HepG2 (cell line): Measurements from ENCODE around the gene SNRPD3. TPM values are rescaled to one million over a fixed set of nuclear protein-coding genes. Genes with fewer than 3 reads are reported as not detected.

Experiments
- CBX5 ChIP-seq: sonication (generic); formaldehyde crosslinking; IDR thresholded peaks from 2 replicates; pipeline ENCODE4 v1.4.0; 2020; ENCODE audit warnings: missing genetic modification reagents, borderline replicate concordance
- ELF3 ChIP-seq: IDR thresholded peaks from 2 replicates; pipeline ENCODE4 v1.6.1; 2016; ENCODE audit warnings: missing genetic modification reagents, missing compliant biosample characterization
- FOSL2 ChIP-seq: sonication (generic); formaldehyde crosslinking; IDR thresholded peaks from 2 replicates; pipeline ENCODE4 v1.4.0; 2020; ENCODE audit warnings: missing genetic modification reagents
- JUN ChIP-seq: sonication (generic); formaldehyde crosslinking; IDR thresholded peaks from 2 replicates; pipeline ENCODE4 v1.4.0; 2020; ENCODE audit warnings: mild to moderate bottlenecking, missing genetic modification reagents
- MAFK ChIP-seq, 2 experiments: IDR thresholded peaks in 1 of 2; conservative IDR thresholded peaks in 1 of 2; 2 replicates each; pipeline ENCODE4 v1.6.1; 2011; ENCODE audit warnings: improper control_type of control experiment in 2 of 2, low read length in 2 of 2
- MTF2 ChIP-seq: sonication (generic); formaldehyde crosslinking; IDR thresholded peaks from 2 replicates; pipeline ENCODE4 v1.5.0; 2020; ENCODE audit warnings: missing genetic modification reagents, borderline replicate concordance
- RFX1 ChIP-seq: fragments of 450-650 bp; IDR thresholded peaks from 2 replicates; pipeline ENCODE4 v1.6.1; 2017
- SALL1 ChIP-seq: sonication (generic); formaldehyde crosslinking; IDR thresholded peaks from 2 replicates; pipeline ENCODE4 v1.8.0; 2022; ENCODE audit warnings: mild to moderate bottlenecking, missing genetic modification reagents
- SMC3 ChIP-seq: IDR thresholded peaks from 2 replicates; pipeline ENCODE4 v1.6.1; 2011; ENCODE audit warnings: low read length, improper control_type of control experiment
- SOX13 ChIP-seq, 3 experiments: fragments of 450-650 bp in 1 of 3; sonication (generic) in 1 of 3; formaldehyde crosslinking in 1 of 3; IDR thresholded peaks in 2 of 3; conservative IDR thresholded peaks in 1 of 3; 2 replicates each; pipeline versions ENCODE4 v1.5.0 to v1.6.1; 2016 to 2020; ENCODE audit warnings: antibody characterized with exemption in 1 of 3, mild to moderate bottlenecking in 1 of 3, missing compliant biosample characterization in 1 of 3, missing genetic modification reagents in 1 of 3, moderate library complexity in 1 of 3
- TEAD3 ChIP-seq: optimal IDR thresholded peaks from 2 replicates; pipeline ENCODE3; 2016; ENCODE audit warnings: borderline replicate concordance
- ZNF124 ChIP-seq: sonication (generic); formaldehyde crosslinking; IDR thresholded peaks from 2 replicates; pipeline ENCODE4 v1.4.0; 2020; ENCODE audit warnings: missing genetic modification reagents
- ZNF230 ChIP-seq: sonication (generic); formaldehyde crosslinking; IDR thresholded peaks from 2 replicates; pipeline ENCODE4 v1.4.0; 2020; ENCODE audit warnings: mild to moderate bottlenecking, missing genetic modification reagents
- ZNF263 ChIP-seq: sonication (generic); formaldehyde crosslinking; IDR thresholded peaks from 2 replicates; pipeline ENCODE4 v1.4.0; 2020; ENCODE audit warnings: missing genetic modification reagents
- ZNF562 ChIP-seq: sonication (generic); formaldehyde crosslinking; IDR thresholded peaks from 2 replicates; pipeline ENCODE4 v1.8.0; 2022; ENCODE audit warnings: missing genetic modification reagents, borderline replicate concordance
- ZNF616 ChIP-seq: sonication (generic); formaldehyde crosslinking; IDR thresholded peaks from 2 replicates; pipeline ENCODE4 v1.5.0; 2020; ENCODE audit warnings: low read depth, mild to moderate bottlenecking, missing genetic modification reagents
- polyA plus RNA-seq, 8 experiments: library from polyadenylated mRNA; depleted of rRNA in 3 of 8; stranded (reverse) in 7 of 8; unstranded in 1 of 8; fragments of >200 nt; fragmentation: Illumina TruSeq in 4 of 8; extraction: Trizol in 4 of 8; gene quantifications; 2 replicates each; pipeline versions ENCODE4 v1.2.1 to v1.2.3, GENCODE V29; 2011 to 2016; ENCODE audit warnings: low read depth in 4 of 8, missing spikeins in 1 of 8, mixed read lengths in 1 of 8; ENCODE audit not compliant: insufficient read depth in 1 of 8
- total RNA-seq, 5 experiments: library from RNA; depleted of rRNA; stranded (reverse); fragments of >200 nt; fragmentation: Illumina TruSeq; extraction: Trizol; gene quantifications; 2 replicates each; pipeline ENCODE4 v1.2.3, GENCODE V29; 2016; ENCODE audit warnings: low read depth in 1 of 5
- TF ChIP-seq, protein P1 (sequence below): sonication (generic); formaldehyde crosslinking; IDR thresholded peaks from 2 replicates; pipeline ENCODE4 v1.5.0; 2020; ENCODE audit warnings: mild to moderate bottlenecking, missing genetic modification reagents, moderate library complexity
- TF ChIP-seq, protein P2 (sequence below): IDR thresholded peaks from 2 replicates; pipeline ENCODE4 v1.4.0; 2020; ENCODE audit warnings: mild to moderate bottlenecking, missing genetic modification reagents
- TF ChIP-seq, protein P3 (sequence below): sonication (generic); formaldehyde crosslinking; IDR thresholded peaks from 2 replicates; pipeline ENCODE4 v1.5.1; 2020; ENCODE audit warnings: mild to moderate bottlenecking, moderate library complexity, missing genetic modification reagents
- TF ChIP-seq, protein P4 (sequence below): sonication (generic); formaldehyde crosslinking; IDR thresholded peaks from 2 replicates; pipeline ENCODE4 v1.9.0; 2021; ENCODE audit warnings: missing genetic modification reagents, borderline replicate concordance

Gene SNRPD3
- total and polyA plus RNA-seq, 2 of the 13 experiments (the other 11 are each of a cell fraction or from before 2014, with no cell fraction given): 110 to 209 TPM

DNA sequence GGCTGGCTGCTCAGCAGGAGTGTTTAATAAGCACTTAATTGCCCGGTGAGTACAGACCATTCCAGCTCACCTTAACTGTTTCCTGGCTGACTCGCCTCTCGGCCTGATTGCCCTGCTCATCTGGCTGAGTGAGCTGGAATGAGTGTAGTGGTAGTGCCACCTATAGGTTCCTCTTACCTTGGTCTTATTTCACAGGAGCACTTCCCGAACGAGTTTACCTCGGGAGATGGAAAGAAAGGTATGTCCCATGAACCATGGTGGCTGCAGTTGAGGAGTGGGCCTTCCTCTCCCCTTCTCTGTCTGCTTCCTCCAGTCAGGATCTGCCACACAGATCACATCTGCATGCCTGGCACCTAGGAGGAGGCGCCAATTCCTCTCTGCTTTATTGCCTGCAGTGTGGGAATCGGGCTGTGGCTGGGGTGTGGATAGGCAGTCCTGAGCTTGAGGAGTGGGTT is 34.0 kb upstream of the SNRPD3 start (continued):
- TF ChIP-seq MTF2: 0 out of 2 replicates have a peak, but pooled peaks have one; percentile 67
- TF ChIP-seq JUN (CRISPR knock-in tag): peak; percentile 52; the same call in 1 of the 2 replicates
- peak; percentile 79 for TF ChIP-seq TEAD3 (CRISPR knock-in tag)
- no peak for TF ChIP-seq SOX13 (IDR thresholded peaks at IDR 0.05)
- peak in 1 of 2 experiments; percentile 33; a peak in 1 of 4 replicates for TF ChIP-seq SOX13 (CRISPR knock-in tag; conservative IDR thresholded peaks at IDR 0.05 in 1 of 2, IDR thresholded peaks at IDR 0.05 in 1 of 2)
- no peak for TF ChIP-seq ZNF562 (CRISPR knock-in tag)
- TF ChIP-seq, protein P1, sequence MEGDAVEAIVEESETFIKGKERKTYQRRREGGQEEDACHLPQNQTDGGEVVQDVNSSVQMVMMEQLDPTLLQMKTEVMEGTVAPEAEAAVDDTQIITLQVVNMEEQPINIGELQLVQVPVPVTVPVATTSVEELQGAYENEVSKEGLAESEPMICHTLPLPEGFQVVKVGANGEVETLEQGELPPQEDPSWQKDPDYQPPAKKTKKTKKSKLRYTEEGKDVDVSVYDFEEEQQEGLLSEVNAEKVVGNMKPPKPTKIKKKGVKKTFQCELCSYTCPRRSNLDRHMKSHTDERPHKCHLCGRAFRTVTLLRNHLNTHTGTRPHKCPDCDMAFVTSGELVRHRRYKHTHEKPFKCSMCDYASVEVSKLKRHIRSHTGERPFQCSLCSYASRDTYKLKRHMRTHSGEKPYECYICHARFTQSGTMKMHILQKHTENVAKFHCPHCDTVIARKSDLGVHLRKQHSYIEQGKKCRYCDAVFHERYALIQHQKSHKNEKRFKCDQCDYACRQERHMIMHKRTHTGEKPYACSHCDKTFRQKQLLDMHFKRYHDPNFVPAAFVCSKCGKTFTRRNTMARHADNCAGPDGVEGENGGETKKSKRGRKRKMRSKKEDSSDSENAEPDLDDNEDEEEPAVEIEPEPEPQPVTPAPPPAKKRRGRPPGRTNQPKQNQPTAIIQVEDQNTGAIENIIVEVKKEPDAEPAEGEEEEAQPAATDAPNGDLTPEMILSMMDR (CRISPR knock-in tag): peak; percentile 99
- TF ChIP-seq ZNF124 (CRISPR knock-in tag): 0 out of 2 replicates have a peak, but pooled peaks have one; percentile 47
- TF ChIP-seq SALL1 (CRISPR knock-in tag): peak; percentile 78
- TF ChIP-seq CBX5 (CRISPR knock-in tag): peak; percentile 91
- TF ChIP-seq FOSL2: peak; percentile 71
- TF ChIP-seq, protein P2, sequence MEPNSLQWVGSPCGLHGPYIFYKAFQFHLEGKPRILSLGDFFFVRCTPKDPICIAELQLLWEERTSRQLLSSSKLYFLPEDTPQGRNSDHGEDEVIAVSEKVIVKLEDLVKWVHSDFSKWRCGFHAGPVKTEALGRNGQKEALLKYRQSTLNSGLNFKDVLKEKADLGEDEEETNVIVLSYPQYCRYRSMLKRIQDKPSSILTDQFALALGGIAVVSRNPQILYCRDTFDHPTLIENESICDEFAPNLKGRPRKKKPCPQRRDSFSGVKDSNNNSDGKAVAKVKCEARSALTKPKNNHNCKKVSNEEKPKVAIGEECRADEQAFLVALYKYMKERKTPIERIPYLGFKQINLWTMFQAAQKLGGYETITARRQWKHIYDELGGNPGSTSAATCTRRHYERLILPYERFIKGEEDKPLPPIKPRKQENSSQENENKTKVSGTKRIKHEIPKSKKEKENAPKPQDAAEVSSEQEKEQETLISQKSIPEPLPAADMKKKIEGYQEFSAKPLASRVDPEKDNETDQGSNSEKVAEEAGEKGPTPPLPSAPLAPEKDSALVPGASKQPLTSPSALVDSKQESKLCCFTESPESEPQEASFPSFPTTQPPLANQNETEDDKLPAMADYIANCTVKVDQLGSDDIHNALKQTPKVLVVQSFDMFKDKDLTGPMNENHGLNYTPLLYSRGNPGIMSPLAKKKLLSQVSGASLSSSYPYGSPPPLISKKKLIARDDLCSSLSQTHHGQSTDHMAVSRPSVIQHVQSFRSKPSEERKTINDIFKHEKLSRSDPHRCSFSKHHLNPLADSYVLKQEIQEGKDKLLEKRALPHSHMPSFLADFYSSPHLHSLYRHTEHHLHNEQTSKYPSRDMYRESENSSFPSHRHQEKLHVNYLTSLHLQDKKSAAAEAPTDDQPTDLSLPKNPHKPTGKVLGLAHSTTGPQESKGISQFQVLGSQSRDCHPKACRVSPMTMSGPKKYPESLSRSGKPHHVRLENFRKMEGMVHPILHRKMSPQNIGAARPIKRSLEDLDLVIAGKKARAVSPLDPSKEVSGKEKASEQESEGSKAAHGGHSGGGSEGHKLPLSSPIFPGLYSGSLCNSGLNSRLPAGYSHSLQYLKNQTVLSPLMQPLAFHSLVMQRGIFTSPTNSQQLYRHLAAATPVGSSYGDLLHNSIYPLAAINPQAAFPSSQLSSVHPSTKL: peak; percentile 57; the same call in 1 of the 2 replicates
- TF ChIP-seq ZNF616: no peak
- TF ChIP-seq MAFK (conservative IDR thresholded peaks at IDR 0.05 in 1 of 2, IDR thresholded peaks at IDR 0.05 in 1 of 2; ENCODE audit: low read length in 2 of 2): peak; percentile 3 to 6; a peak in 1 of 4 replicates
- TF ChIP-seq, protein P3, sequence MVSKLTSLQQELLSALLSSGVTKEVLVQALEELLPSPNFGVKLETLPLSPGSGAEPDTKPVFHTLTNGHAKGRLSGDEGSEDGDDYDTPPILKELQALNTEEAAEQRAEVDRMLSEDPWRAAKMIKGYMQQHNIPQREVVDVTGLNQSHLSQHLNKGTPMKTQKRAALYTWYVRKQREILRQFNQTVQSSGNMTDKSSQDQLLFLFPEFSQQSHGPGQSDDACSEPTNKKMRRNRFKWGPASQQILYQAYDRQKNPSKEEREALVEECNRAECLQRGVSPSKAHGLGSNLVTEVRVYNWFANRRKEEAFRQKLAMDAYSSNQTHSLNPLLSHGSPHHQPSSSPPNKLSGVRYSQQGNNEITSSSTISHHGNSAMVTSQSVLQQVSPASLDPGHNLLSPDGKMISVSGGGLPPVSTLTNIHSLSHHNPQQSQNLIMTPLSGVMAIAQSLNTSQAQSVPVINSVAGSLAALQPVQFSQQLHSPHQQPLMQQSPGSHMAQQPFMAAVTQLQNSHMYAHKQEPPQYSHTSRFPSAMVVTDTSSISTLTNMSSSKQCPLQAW (CRISPR knock-in tag): peak; percentile 64; the same call in 1 of the 2 replicates
- TF ChIP-seq SMC3: peak; percentile 95
- TF ChIP-seq ZNF263 (CRISPR knock-in tag): no peak
- TF ChIP-seq RFX1: no peak
- peak; percentile 53; the same call in 1 of the 2 replicates for TF ChIP-seq ZNF230 (CRISPR knock-in tag)
- TF ChIP-seq ELF3 (CRISPR knock-in tag): peak; percentile 83
- TF ChIP-seq, protein P4, sequence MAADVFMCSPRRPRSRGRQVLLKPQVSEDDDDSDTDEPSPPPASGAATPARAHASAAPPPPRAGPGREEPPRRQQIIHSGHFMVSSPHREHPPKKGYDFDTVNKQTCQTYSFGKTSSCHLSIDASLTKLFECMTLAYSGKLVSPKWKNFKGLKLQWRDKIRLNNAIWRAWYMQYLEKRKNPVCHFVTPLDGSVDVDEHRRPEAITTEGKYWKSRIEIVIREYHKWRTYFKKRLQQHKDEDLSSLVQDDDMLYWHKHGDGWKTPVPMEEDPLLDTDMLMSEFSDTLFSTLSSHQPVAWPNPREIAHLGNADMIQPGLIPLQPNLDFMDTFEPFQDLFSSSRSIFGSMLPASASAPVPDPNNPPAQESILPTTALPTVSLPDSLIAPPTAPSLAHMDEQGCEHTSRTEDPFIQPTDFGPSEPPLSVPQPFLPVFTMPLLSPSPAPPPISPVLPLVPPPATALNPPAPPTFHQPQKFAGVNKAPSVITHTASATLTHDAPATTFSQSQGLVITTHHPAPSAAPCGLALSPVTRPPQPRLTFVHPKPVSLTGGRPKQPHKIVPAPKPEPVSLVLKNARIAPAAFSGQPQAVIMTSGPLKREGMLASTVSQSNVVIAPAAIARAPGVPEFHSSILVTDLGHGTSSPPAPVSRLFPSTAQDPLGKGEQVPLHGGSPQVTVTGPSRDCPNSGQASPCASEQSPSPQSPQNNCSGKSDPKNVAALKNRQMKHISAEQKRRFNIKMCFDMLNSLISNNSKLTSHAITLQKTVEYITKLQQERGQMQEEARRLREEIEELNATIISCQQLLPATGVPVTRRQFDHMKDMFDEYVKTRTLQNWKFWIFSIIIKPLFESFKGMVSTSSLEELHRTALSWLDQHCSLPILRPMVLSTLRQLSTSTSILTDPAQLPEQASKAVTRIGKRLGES: no peak
